ENCODE data around the gene MAGI1.
"Not testable (repeated sequence)": the region's sequence is repeated elsewhere in the genome, so short reads cannot be mapped to it uniquely, and the experiment has no call there.

The MAGI1 gene

DNA sequence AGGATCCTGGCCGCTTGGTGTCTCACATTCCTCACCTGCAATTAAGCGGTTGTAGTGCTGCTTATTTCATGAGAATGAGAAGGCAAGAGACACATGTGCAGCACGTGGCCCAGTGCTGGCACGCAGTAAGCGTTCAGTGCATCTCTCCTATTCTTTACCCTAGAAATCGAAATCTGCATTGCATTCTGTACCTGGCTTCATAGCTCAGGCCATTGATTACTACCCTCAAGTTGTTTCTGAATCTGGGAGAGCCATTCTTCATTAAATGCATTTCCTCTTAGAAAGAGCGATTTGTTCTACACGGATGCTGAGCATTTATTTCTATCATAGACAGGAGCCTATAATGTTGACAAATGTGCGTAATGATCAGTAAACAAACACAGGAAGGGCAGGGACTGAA, 168.9 kb downstream of the MAGI1 start:
- no peak for DNase-seq

GRCh38 chr3:65867463-65868210, 171.1 kb downstream of the MAGI1 start:
- no peak for DNase-seq

- no peak for DNase-seq
Measured at GRCh38 chr3:65864357-65864904, 174.3 kb downstream of the MAGI1 start.

- DNase-seq: no peak
Measured at GRCh38 chr3:65861718-65862117, 177.0 kb downstream of the MAGI1 start.

GRCh38 chr3:65859612-65860011, 179.1 kb downstream of the MAGI1 start:
- not testable (repeated sequence) for DNase-seq

DNA sequence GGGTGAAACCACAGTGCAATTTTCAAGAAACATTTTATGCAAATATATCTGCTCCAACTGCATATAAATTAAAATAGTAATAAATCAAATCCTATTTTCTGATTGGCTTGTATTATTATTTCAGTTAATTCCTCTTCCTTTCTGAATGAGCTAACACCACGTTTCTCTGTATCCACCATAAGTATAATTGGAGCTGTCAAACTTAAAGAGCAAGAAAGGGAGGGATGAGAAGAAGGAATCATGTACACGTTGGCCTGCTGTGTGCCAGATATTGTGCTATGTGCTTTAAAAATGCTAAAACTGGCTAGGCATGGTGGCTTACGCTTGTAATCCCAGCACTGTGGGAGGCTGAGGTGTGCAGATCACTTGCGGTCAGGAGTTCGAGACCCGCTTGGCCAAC, 180.0 kb downstream of the MAGI1 start:
- no peak for DNase-seq

- DNase-seq: no peak
Measured at GRCh38 chr3:65857327-65857726, 181.4 kb downstream of the MAGI1 start.

- no peak for DNase-seq
Measured at GRCh38 chr3:65856907-65857306, 181.8 kb downstream of the MAGI1 start.

DNA sequence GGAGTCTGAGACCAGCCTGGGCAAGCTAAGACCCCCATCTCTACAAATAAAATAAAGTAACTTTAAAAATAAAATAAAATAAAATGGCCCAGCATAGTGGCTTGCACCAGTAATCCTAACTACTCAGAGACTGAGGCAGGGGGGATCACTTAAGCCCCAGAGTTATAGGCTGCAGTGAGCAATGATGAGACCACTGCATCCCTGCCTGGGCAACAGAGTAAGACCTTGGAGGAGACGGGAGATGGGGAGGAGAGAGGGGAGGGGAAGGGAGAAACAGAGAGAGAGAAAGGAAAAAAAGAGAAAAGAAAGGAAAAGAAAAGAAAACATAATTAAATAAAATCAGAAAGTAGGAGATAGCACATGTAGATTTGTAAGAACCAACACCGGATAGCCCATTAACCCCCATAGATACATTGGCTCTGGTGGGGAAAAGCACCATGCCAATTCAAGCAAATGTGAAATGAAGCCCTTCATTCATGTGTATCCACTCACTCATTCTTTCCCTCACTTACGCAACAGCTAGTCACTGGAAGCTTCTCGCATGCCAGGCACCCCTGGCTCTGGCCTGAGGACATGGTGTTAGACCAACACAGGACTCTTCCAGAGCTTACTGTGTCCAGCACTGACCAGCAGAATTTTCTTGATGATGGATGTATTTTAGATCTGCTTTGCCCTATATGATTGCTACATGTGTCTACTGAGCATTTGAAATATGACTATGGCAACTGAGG, 183.2 kb downstream of the MAGI1 start:
- no peak for DNase-seq

- no peak for DNase-seq
Measured at GRCh38 chr3:65854606-65855304, 184.0 kb downstream of the MAGI1 start.

- DNase-seq: no peak
Measured at GRCh38 chr3:65851827-65852226, 186.9 kb downstream of the MAGI1 start.

DNA sequence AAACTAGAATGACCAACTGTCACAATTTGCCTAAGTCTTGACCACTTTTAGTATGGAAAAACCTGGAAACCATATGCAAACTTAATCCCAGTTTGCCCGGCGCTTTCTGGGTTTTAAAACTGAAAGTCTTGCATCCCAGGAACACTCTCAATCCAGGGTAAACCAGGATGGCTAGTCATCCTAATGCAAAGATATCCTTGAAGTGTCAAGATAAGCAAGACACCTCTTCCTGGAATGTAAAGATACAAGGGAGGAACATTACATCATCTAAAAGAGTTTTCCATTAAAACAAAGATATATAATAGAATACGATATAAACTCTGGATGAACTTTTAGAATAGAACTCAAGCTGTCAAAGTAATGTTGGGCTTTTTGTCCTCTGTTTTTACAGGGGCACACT, 188.5 kb downstream of the MAGI1 start:
- DNase-seq: no peak

GRCh38 chr3:65848024-65848423, 190.7 kb downstream of the MAGI1 start:
- DNase-seq: no peak

DNA sequence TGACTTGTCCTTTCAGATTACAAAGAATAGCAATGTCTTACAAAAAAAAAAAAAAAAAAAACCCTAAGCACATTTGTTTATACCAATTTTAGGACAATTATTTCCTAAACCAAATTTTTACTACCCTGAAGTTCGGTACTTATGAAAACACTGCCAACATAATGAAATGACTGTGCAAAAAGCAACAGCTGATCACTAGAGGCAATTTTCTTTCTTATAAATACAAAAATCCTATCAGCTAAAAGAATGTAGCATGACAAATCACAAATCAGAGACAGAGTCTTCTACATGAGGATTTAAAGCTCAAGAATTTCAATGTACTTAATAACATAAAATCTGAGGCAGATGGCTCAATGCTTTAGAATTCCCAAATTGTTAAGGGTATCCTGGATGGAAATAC, 191.8 kb downstream of the MAGI1 start:
- no peak for DNase-seq

DNA sequence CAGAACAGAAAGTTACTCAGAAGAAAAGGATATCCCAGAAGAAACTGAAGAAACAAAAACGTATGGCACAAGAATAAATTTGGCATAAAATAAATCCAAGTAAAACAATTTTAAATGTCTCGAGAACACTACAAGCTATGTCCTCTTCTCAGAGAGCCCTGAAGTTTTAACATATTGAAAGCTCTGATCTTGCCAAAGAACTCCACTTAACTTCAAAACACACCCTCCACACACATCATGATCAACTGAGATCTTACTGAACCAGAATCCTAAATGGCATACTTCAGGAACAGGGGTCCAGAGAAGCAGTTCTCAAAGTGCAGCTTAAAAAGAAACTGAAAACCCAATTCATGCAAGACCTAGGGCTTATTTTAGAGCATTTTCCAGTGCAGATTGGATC, 194.3 kb downstream of the MAGI1 start:
- DNase-seq: no peak

GRCh38 chr3:65843732-65844131, 195.0 kb downstream of the MAGI1 start:
- DNase-seq: no peak

GRCh38 chr3:65837604-65838003, 201.1 kb downstream of the MAGI1 start:
- no peak for DNase-seq

DNA sequence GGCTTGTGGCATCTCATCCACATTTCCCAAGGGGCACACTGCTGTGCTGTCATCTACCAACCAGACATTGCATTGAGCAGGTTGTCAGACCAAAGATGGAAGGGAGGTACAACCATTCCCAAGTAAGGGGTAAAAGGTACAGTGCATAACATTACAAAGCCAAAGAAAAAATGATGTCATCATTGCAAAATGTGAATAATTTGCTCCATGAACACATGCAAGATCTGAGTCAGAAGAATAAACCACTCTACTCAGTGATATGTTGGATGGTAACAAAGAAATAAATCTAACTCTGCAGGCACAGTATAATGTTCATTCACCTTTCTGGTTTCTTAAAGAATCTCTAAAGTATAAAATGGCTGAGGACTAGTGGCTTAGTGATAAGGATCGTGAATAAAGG, 202.7 kb downstream of the MAGI1 start:
- DNase-seq: no peak

DNA sequence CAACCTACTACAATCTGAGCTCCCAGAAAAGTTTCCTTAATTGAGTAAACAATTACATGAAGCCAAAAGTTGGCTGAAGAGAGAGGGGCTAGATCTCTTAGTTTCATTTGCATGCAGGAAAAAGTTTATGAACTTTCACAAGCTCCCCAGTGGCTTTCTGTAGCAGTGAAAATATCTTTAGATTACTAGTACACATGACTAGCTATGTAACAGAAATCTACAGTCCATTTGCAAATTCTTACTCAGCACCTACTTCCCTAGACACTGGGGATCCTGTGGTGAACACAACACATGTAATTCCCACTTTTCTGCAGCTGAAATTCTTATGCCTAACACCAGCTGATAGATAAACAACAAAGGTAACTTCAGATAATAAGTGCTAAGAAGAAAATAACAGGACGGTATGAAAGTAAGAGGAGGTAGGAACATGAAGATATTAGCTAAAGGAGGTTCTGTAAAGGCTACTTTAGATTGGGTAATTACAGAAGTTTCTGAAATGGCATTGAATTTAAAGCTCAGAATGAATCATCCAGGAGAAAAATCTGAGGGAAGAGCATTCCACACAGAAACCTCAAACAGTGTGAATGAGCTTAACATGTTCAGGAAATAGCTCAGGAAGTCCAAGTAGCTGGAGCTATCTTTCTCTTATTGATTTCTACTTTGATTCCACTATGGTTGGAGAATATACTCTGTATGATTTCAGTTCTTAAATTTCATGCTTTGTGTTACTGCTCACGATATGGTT, 204.8 kb downstream of the MAGI1 start:
- DNase-seq: no peak

- no peak for DNase-seq
Measured at GRCh38 chr3:65831733-65832425, 206.8 kb downstream of the MAGI1 start.

DNA sequence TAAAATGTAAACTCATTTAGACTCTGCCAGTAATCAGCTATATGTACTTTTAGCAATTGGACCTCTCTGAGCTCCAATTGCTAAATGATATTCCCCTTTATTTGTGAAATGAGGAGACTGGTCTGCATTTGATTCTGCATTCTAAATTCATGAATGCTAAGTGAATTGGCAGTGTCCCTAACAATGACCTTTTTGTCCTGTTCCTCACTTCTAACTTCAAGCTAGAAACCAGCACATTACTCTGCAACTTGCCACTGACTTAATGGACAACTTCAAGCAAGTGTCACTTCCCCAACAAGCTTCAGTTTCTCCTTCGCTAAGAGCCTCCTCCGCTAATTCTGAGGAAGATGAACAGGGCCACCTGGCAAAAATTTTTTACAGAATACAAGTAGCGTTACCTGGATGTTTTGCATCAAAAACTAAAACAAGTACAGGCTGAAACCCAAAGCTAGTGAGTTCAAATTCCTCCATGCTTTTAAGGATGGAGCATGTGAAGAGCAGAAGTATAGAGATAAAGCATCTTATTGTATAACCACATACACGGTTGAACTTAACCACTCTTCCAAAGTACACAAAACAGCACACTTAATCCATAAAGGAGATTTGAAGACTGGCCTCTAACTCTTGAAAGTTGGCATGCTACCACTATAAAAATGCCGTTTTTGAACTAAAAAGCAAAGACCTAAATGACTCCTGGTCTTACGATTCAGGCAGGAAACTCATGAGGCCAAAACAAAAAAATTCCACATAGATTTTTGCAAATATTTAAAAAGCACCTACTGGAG, 207.6 kb downstream of the MAGI1 start:
- DNase-seq: no peak

Data from stimulated activated CD4-positive, alpha-beta T cell treated with anti-CD3 and anti-CD28 coated beads, Interleukin-1b, Interleukin-23, amount 100 ng/mL, for 48 hours (primary cell).